Calu3 (cell line): ENCODE results near the gene MSMP. TPM values are rescaled to one million over a fixed set of nuclear protein-coding genes. Genes with fewer than 3 reads are reported as not detected.
A peak's percentile ranks its signal among the peaks of the same experiment; 100 is the strongest.

Experiments used
- BruUV-seq: library from RNA; stranded (reverse); fragments of 400-500 nt; replicated peaks from 2 replicates; lab custom pipeline; 2021; lab: Mats Ljungman, UMichigan
- CTCF ChIA-PET: fragments of 300-600 bp; sonication (Branson Sonifier 250); formaldehyde crosslinking; loops from one replicate; lab custom pipeline; 2022; ENCODE audit warnings: antibody characterized with exemption; lab: Charles Lee
- DNase-seq: peaks from one replicate; pipeline ENCODE4 v3.0.0; 2022
- H3K27ac Mint-ChIP-seq: one replicate; pipeline ENCODE4 v1.8.0; 2022; ENCODE audit warnings: mixed read lengths; ENCODE audit not compliant: unreplicated experiment
- H3K27me3 Mint-ChIP-seq: one replicate; pipeline ENCODE4 v1.8.0; 2022; ENCODE audit warnings: mixed read lengths; ENCODE audit not compliant: unreplicated experiment
- H3K36me3 Mint-ChIP-seq: one replicate; pipeline ENCODE4 v1.8.0; 2022; ENCODE audit warnings: mild to moderate bottlenecking, moderate library complexity, mixed read lengths; ENCODE audit not compliant: insufficient read depth, unreplicated experiment
- H3K4me1 Mint-ChIP-seq: one replicate; pipeline ENCODE4 v1.8.0; 2022; ENCODE audit warnings: mild to moderate bottlenecking, low read depth, mixed read lengths; ENCODE audit not compliant: unreplicated experiment
- H3K4me3 Mint-ChIP-seq: one replicate; pipeline ENCODE4 v1.8.0; 2022; ENCODE audit warnings: mild to moderate bottlenecking, low read depth, moderate library complexity, mixed read lengths; ENCODE audit not compliant: unreplicated experiment
- H3K9me3 Mint-ChIP-seq: one replicate; pipeline ENCODE4 v1.8.0; 2022; ENCODE audit warnings: low read depth, mixed read lengths; ENCODE audit not compliant: unreplicated experiment
- intact Hi-C: fragments of 100-400 bp; cut with micrococcal nuclease; formaldehyde crosslinking; loops from one replicate; pipeline ENCODE4 v1.10.0; 2022; ENCODE audit not compliant: unreplicated experiment
- total RNA-seq: library from RNA; stranded (reverse); gene quantifications from 2 replicates; pipeline ENCODE4 v1.2.3, GENCODE V29; 2022
- TF ChIP-seq, protein P1 (sequence below): fragments of 200-600 bp; IDR thresholded peaks from one replicate; pipeline ENCODE4 v1.8.0; 2022; ENCODE audit warnings: antibody characterized with exemption; ENCODE audit not compliant: unreplicated experiment

Gene MSMP
- total RNA-seq, 1 experiment from 2014 or later: not detected

DNA sequence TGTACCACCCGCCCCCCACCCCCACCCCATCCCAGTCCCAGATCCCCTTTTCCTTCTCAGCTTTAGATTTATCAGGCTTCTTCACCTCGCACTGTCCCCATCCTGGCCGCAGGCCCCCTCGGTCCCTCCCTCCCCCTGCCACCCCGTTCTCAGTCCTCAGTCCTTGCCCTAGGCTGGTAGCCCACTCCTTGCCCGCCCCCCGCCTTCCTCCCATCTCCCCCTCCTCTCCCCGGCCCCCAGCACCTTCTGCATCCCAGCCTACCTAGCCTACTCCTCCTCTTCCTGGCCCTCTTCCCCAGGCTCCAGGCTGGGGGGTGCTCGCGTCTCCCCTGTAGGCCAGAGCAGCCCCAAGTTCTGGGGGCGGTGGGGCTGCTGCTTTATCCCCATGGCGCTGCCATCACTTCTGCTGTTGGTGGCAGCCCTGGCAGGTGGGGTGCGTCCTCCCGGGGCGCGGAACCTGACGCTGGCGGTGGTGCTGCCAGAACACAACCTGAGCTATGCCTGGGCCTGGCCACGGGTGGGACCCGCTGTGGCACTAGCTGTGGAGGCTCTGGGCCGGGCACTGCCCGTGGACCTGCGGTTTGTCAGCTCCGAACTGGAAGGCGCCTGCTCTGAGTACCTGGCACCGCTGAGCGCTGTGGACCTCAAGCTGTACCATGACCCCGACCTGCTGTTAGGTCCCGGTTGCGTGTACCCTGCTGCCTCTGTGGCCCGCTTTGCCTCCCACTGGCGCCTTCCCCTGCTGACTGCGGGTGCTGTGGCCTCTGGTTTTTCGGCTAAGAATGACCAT is 38.1 kb upstream of the MSMP start:
- Mint-ChIP-seq H3K27me3 (no peaks in the 10 kb centered on the region), H3K4me1 (peaks cover 18% of the 10 kb centered on the region), H3K4me3 (no peak overlapping the region), H3K27ac (no peak overlapping the region), H3K9me3 (no peaks in the 10 kb centered on the region), H3K36me3 (peaks cover 6% of the 10 kb centered on the region)
- BruUV-seq: no TSS peak
- no peak for DNase-seq
- TF ChIP-seq, protein P1, sequence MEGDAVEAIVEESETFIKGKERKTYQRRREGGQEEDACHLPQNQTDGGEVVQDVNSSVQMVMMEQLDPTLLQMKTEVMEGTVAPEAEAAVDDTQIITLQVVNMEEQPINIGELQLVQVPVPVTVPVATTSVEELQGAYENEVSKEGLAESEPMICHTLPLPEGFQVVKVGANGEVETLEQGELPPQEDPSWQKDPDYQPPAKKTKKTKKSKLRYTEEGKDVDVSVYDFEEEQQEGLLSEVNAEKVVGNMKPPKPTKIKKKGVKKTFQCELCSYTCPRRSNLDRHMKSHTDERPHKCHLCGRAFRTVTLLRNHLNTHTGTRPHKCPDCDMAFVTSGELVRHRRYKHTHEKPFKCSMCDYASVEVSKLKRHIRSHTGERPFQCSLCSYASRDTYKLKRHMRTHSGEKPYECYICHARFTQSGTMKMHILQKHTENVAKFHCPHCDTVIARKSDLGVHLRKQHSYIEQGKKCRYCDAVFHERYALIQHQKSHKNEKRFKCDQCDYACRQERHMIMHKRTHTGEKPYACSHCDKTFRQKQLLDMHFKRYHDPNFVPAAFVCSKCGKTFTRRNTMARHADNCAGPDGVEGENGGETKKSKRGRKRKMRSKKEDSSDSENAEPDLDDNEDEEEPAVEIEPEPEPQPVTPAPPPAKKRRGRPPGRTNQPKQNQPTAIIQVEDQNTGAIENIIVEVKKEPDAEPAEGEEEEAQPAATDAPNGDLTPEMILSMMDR: no peak
- intact Hi-C loops: no loop called here
- CTCF ChIA-PET: no interaction called here

- Mint-ChIP-seq H3K27ac (no peak within 1 kb of the TSS), H3K27me3 (no peaks in the 10 kb centered on the region), H3K36me3 (peaks cover 6% of the 10 kb centered on the region), H3K9me3 (no peaks in the 10 kb centered on the region), H3K4me3 (no peak within 1 kb of the TSS), H3K4me1 (peaks cover 18% of the 10 kb centered on the region)
- TF ChIP-seq, protein P1: no peak
- intact Hi-C loops: no loop called here
- no peak for DNase-seq
- BruUV-seq: no TSS peak
- CTCF ChIA-PET: no interaction called here
Measured at GRCh38 chr9:35791297-35791921, 37.3 kb upstream of the MSMP start, which contains the start of gene NPR2. Gene NPR2 (plus strand): TSS chr9:35791591. CDS start chr9:35792409, 818 bp downstream.

DNA sequence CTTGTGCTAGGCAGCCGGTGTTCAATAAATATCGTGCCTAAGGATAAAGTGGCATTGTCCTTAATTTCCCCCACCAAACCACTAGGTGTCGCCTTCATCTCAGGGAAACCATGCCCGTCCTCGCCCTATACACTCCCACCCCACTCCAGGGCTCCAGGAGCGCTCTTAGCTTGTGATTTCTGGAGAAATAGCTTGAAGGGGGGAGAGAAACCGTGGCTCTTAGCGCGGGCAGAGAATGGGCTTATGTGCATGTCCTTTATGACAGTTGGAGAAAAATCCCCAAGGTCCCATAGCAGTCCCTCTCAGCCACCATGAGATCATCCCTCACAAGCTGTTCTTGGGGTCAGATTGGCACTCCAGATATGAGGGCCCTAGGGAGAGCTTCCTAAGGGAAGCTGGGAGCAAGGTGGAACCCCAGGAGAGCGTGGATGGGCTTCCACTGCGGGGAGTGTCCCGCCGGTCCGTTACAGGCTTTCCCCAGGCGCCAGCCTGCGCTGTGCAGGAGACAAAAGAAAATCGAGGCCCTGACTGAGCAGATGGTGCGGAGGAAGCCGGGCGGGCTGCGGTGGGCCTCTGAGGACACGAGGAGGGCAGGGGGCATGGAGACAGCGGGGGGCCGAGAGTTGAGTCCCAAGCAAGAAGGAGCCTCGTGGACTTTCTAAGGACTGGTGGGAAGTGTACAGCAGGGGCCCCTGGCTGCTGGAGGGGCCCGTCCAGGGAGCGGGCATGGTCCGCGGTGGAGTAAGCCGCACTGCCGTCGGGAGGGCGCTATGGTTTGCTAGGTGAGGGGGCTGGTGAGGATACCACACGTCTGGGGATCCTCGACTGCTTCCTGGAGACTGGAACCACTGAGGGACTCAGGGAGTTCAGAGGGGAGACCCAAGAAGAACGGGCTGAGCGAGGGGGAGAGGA is 36.6 kb upstream of the MSMP start:
- peaks cover 14% of the 10 kb centered on the region for H3K4me1 Mint-ChIP-seq
- CTCF ChIA-PET: interaction anchor here (0.5 to 2.6 kb wide), 8 partner anchors 23 to 145 kb away, joined by 3 to 16 read pairs (median 3); no protein-coding TSS in a partner anchor
- DNase-seq: peak; percentile 48
- no peak overlapping the region for H3K27ac Mint-ChIP-seq
- H3K4me3 Mint-ChIP-seq: no peak overlapping the region
- H3K36me3 Mint-ChIP-seq: peaks cover 6% of the 10 kb centered on the region
- H3K27me3 Mint-ChIP-seq: no peaks in the 10 kb centered on the region
- no peaks in the 10 kb centered on the region for H3K9me3 Mint-ChIP-seq
- intact Hi-C loops: loop anchor here (1.0 kb wide), 2 partner anchors 36 to 92 kb away; no protein-coding TSS in a partner anchor
- TF ChIP-seq, protein P1: no peak
- no TSS peak for BruUV-seq

GRCh38 chr9:35790025-35790384 is 35.9 kb upstream of the MSMP start:
- intact Hi-C loops: loop anchor here (1.0 kb wide), 2 partner anchors 36 to 92 kb away; no protein-coding TSS in a partner anchor
- Mint-ChIP-seq H3K4me3 (no peak overlapping the region), H3K36me3 (peaks cover 10% of the 10 kb centered on the region), H3K9me3 (no peaks in the 10 kb centered on the region), H3K27me3 (no peaks in the 10 kb centered on the region), H3K4me1 (peaks cover 9% of the 10 kb centered on the region), H3K27ac (no peak overlapping the region)
- TF ChIP-seq, protein P1: no peak
- BruUV-seq: no TSS peak
- CTCF ChIA-PET: interaction anchor here (1.0 to 2.6 kb wide), 6 partner anchors 24 to 144 kb away, joined by 3 to 16 read pairs (median 3); no protein-coding TSS in a partner anchor
- no peak for DNase-seq
